AG04450 (cell line): ENCODE measurements around the gene GOLGA1. TPM values are rescaled to one million over a fixed set of nuclear protein-coding genes. Genes with fewer than 3 reads are reported as not detected.

Source experiments
- CTCF ChIA-PET: fragments of 300-600, 350-600 bp; formaldehyde crosslinking; extraction: SDS; loops from one replicate; lab custom pipeline; 2022; ENCODE audit warnings: antibody characterized with exemption, inconsistent platforms; lab: Charles Lee
- POLR2A ChIA-PET: fragments of 350-600 bp; formaldehyde crosslinking; extraction: SDS; loops from one replicate; lab custom pipeline; 2021; ENCODE audit warnings: antibody characterized with exemption, inconsistent platforms; lab: Yijun Ruan, JAX
- DNase-seq: peaks from one replicate; pipeline ENCODE4 v3.0.0-alpha.2; 2011; ENCODE audit warnings: low read depth, low spot score
- H3K27ac ChIP-seq: one replicate; pipeline ENCODE4 v1.5.1; 2012; ENCODE audit warnings: low read depth, low read length, control low read depth
- H3K27me3 ChIP-seq: one replicate; pipeline ENCODE4 v1.6.0; 2012; ENCODE audit warnings: low read length; ENCODE audit not compliant: control insufficient read depth, insufficient read depth
- H3K4me3 ChIP-seq: 2 replicates; pipeline ENCODE4 v1.5.1; 2011; ENCODE audit warnings: mild to moderate bottlenecking, low read depth, low read length, control low read depth
- H3K9me3 ChIP-seq: 2 replicates; pipeline ENCODE4 v1.5.1; 2012; ENCODE audit warnings: low read length; ENCODE audit not compliant: control insufficient read depth, insufficient read depth
- polyA minus RNA-seq: library from RNA; depleted of rRNA, polyadenylated mRNA; stranded (reverse); fragments of >200 nt; gene quantifications from 2 replicates; pipeline ENCODE4 v1.2.3, GENCODE V29; 2011; rRNA and poly(A)+ RNA removed
- polyA plus RNA-seq: library from polyadenylated mRNA; depleted of rRNA; stranded (reverse); fragments of >200 nt; gene quantifications from 2 replicates; pipeline ENCODE4 v1.2.3, GENCODE V29; 2011; rRNA removed
- TF ChIP-seq, protein P1 (sequence below): IDR thresholded peaks from 2 replicates; pipeline ENCODE4 v1.5.1; 2011; ENCODE audit warnings: low read depth, low read length, control low read depth, inconsistent platforms

Gene GOLGA1, protein sequence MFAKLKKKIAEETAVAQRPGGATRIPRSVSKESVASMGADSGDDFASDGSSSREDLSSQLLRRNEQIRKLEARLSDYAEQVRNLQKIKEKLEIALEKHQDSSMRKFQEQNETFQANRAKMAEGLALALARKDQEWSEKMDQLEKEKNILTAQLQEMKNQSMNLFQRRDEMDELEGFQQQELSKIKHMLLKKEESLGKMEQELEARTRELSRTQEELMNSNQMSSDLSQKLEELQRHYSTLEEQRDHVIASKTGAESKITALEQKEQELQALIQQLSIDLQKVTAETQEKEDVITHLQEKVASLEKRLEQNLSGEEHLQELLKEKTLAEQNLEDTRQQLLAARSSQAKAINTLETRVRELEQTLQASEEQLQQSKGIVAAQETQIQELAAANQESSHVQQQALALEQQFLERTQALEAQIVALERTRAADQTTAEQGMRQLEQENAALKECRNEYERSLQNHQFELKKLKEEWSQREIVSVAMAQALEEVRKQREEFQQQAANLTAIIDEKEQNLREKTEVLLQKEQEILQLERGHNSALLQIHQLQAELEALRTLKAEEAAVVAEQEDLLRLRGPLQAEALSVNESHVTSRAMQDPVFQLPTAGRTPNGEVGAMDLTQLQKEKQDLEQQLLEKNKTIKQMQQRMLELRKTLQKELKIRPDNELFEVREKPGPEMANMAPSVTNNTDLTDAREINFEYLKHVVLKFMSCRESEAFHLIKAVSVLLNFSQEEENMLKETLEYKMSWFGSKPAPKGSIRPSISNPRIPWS
- polyA plus RNA-seq, result 12.0 and 13.1 TPM in 2 replicates
- polyA minus RNA-seq, result 8.0 and 9.3 TPM in 2 replicates

DNA sequence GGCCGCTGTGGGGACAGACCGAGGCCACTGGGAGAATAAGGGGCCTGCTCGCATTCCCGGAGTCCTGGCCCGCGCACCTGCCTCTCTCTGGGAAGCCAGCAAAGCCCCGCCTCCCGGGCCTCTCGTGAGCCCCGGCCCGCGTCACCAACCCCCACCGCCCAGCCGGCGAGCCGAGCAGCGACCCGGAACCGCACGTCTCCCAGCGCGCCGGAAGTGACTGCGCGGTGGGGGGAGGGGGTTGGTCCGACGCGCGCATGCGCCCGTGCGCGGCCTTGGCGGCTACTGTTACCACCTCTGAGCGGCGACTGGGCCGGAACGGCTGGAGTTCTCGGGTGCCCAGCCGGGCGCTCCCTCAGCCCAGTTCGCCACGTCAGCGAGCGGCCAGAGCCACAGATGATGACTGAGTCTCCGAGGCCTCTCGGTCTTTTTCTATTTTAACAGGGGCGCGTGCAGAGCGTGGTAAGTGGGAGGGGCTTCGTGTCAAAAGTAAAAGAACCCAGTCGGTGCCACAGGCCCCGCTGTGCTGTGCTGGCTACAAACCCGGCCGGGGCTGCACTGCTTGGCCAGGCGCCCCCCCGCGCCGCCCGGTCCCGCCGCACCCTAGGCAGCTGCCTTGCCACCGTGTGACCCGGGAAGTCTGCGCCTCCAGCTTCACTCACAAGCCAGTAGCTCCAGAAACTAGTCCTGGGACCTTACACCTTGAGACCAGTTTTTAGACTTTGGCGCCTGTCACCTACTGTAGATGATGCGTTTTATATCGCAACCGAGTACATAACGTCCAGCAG, at the start of gene GOLGA1:
GOLGA1 (minus strand) TSS at position 190 of the 785 bp plus-strand sequence. CDS start 2,372 bp downstream, outside the sequence.
- DNase-seq, result peak; percentile 84
- Histone ChIP-seq H3K27me3 (no peaks in the 10 kb centered on the region), H3K27ac (peak within 1 kb of the TSS; percentile 96), H3K4me3 (peak within 1 kb of the TSS; percentile 83), H3K9me3 (no peaks in the 10 kb centered on the region; the same call in 1 of the 2 replicates)
- TF ChIP-seq, protein P1, sequence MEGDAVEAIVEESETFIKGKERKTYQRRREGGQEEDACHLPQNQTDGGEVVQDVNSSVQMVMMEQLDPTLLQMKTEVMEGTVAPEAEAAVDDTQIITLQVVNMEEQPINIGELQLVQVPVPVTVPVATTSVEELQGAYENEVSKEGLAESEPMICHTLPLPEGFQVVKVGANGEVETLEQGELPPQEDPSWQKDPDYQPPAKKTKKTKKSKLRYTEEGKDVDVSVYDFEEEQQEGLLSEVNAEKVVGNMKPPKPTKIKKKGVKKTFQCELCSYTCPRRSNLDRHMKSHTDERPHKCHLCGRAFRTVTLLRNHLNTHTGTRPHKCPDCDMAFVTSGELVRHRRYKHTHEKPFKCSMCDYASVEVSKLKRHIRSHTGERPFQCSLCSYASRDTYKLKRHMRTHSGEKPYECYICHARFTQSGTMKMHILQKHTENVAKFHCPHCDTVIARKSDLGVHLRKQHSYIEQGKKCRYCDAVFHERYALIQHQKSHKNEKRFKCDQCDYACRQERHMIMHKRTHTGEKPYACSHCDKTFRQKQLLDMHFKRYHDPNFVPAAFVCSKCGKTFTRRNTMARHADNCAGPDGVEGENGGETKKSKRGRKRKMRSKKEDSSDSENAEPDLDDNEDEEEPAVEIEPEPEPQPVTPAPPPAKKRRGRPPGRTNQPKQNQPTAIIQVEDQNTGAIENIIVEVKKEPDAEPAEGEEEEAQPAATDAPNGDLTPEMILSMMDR, result no peak
- CTCF ChIA-PET, result no interaction called here
- POLR2A ChIA-PET, result interaction anchor here (1.0 to 1.3 kb wide), 3 partner anchors 185 to 300 kb away, joined by 4 to 6 read pairs (median 5); partner anchors contain the start of gene HSPA5

DNA sequence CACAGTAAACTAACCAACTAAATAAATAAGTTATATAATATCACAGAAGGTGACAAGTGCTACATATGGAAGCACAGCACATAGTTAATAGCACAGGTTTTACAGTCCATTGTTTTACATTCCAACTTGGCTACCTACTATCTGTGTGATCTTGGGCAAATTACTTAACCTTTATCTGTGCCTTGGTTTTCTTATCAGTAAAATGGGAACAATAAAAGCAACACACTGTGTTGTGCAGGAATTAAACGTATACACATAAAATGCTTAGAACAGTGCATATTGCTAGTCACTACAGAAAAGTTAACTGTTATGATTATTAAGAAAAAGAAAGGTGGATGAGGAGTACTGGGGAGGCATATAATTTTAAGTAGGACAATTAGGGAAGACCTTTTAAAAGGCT, 42.8 kb upstream of the GOLGA1 start:
- TF ChIP-seq, protein P1, result no peak
- no peaks in the 10 kb centered on the region for H3K9me3 ChIP-seq
- CTCF ChIA-PET, result no interaction called here
- POLR2A ChIA-PET, result no interaction called here
- no peak overlapping the region for H3K27ac ChIP-seq
- no peak for DNase-seq
- H3K27me3 ChIP-seq, result no peaks in the 10 kb centered on the region
- H3K4me3 ChIP-seq, result no peak overlapping the region

DNA sequence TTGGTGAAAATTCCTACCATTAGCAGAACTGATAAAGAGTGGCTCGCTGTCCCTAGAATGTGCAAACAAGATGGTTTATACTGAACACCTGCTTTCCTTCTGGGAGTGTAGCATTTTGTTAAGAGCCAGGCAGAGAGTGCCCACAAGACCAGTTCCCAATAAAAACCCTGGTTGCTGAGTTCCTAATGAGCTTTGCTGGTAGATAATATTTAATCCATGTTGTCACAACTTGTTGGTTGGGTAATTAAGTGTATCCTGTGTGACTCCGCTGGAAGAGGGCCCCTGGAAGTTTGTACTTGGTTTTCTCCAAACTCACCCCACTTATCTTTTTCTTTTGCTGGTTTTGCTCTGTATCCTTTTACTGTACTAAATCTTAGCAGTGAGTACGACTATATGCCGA, 39.5 kb upstream of the GOLGA1 start:
- no peaks in the 10 kb centered on the region for H3K9me3 ChIP-seq
- POLR2A ChIA-PET, result no interaction called here
- no peak overlapping the region for H3K27ac ChIP-seq
- no peaks in the 10 kb centered on the region for H3K27me3 ChIP-seq
- CTCF ChIA-PET, result no interaction called here
- no peak for DNase-seq
- no peak overlapping the region for H3K4me3 ChIP-seq
- TF ChIP-seq, protein P1, result no peak

GRCh38 chr9:124975131-124975530, 34.2 kb upstream of the GOLGA1 start:
- DNase-seq, result no peak
- TF ChIP-seq, protein P1, result no peak
- ChIA-PET CTCF (no interaction called here), POLR2A (no interaction called here)
- Histone ChIP-seq H3K27me3 (no peaks in the 10 kb centered on the region), H3K27ac (no peak overlapping the region), H3K4me3 (no peak overlapping the region), H3K9me3 (no peaks in the 10 kb centered on the region)
